HG03378 (cell line): ENCODE measurements around the gene RALGAPB.
"Not testable (repeated sequence)": the region's sequence is repeated elsewhere in the genome, so short reads cannot be mapped to it uniquely, and the experiment has no call there.

Experiments used
- ATAC-seq: cut with Tn5 transposase; IDR thresholded peaks from one replicate; pipeline ENCODE4 v1.9.1; 2021; ENCODE audit warnings: mild to moderate bottlenecking, moderate library complexity; ENCODE audit not compliant: unreplicated experiment

The RALGAPB gene

GRCh38 chr20:38472513-38473366 is at the start of gene RALGAPB:
RALGAPB (plus strand) TSS chr20:38472843; CDS start chr20:38488433, 15,590 bp downstream.
- peak; percentile 84 for ATAC-seq

- no peak for ATAC-seq
Observed at GRCh38 chr20:38423541-38423940, 49.1 kb upstream of the RALGAPB start.

- ATAC-seq, result no peak
Observed at GRCh38 chr20:38424401-38424800, 48.2 kb upstream of the RALGAPB start.

GRCh38 chr20:38426006-38426897 is 46.4 kb upstream of the RALGAPB start:
- no peak for ATAC-seq

- ATAC-seq, result no peak
Observed at GRCh38 chr20:38427655-38428023, 45.0 kb upstream of the RALGAPB start.

GRCh38 chr20:38428800-38429199 is 43.8 kb upstream of the RALGAPB start:
- no peak for ATAC-seq

- ATAC-seq, result no peak
Observed at GRCh38 chr20:38429301-38429700, 43.3 kb upstream of the RALGAPB start.

- no peak for ATAC-seq
Observed at GRCh38 chr20:38430679-38431325, 41.8 kb upstream of the RALGAPB start.

GRCh38 chr20:38432292-38432691 is 40.4 kb upstream of the RALGAPB start:
- no peak for ATAC-seq

GRCh38 chr20:38432870-38433269 is 39.8 kb upstream of the RALGAPB start:
- ATAC-seq, result not testable (repeated sequence)

- ATAC-seq, result no peak
Observed at GRCh38 chr20:38433304-38433972, 39.2 kb upstream of the RALGAPB start.

- no peak for ATAC-seq
Observed at GRCh38 chr20:38434301-38434741, 38.3 kb upstream of the RALGAPB start.

- peak; percentile 44 for ATAC-seq
Observed at GRCh38 chr20:38434770-38435554, 37.7 kb upstream of the RALGAPB start, which contains the start of gene SNHG17. SNHG17 (minus strand) TSS chr20:38435328.

GRCh38 chr20:38435555-38435939 is 37.1 kb upstream of the RALGAPB start:
- ATAC-seq, result peak; percentile 9

GRCh38 chr20:38437796-38438195 is 34.8 kb upstream of the RALGAPB start:
- no peak for ATAC-seq

GRCh38 chr20:38441110-38441509 is 31.5 kb upstream of the RALGAPB start:
- not testable (repeated sequence) for ATAC-seq

- ATAC-seq, result no peak
Observed at GRCh38 chr20:38441916-38442315, 30.7 kb upstream of the RALGAPB start.

- ATAC-seq, result no peak
Observed at GRCh38 chr20:38445381-38445796, 27.3 kb upstream of the RALGAPB start.

- ATAC-seq, result no peak
Observed at GRCh38 chr20:38445901-38446425, 26.7 kb upstream of the RALGAPB start.
